Natural killer cell (primary cell): ENCODE results near the gene ANKH. TPM values are rescaled to one million over a fixed set of nuclear protein-coding genes. Genes with fewer than 3 reads are reported as not detected.

Source experiments
- ATAC-seq, 3 donors: fragments of 150-1000 bp in 2 of 3; fragments of 200-7000 bp in 1 of 3; cut with Tn5 transposase; 1 replicate in 1 of 3; 2 replicates in 2 of 3; pipeline ENCODE4 v1.10.0; 2021; ENCODE audit warnings: mild to moderate bottlenecking in 2 of 3, moderate library complexity in 2 of 3
- DNase-seq, 2 donors: peaks; one replicate each; pipeline versions ENCODE4 v3.0.0 to v3.0.0-alpha.2; 2013 to 2021; ENCODE audit warnings: mixed read lengths in 1 of 2
- H3K27ac ChIP-seq: one replicate; pipeline ENCODE4 v1.5.1; 2013; ENCODE audit warnings: mild to moderate bottlenecking, low read length
- H3K27me3 ChIP-seq: one replicate; pipeline ENCODE4 v1.6.1; 2013; ENCODE audit warnings: low read length; ENCODE audit not compliant: control insufficient read depth, insufficient read depth
- H3K36me3 ChIP-seq: one replicate; pipeline ENCODE4 v1.6.1; 2013; ENCODE audit warnings: low read length; ENCODE audit not compliant: control insufficient read depth, insufficient read depth
- H3K4me1 ChIP-seq: one replicate; pipeline ENCODE4 v1.6.1; 2013; ENCODE audit warnings: low read length; ENCODE audit not compliant: control insufficient read depth, insufficient read depth
- H3K4me3 ChIP-seq: one replicate; pipeline ENCODE4 v1.5.1; 2013; ENCODE audit warnings: low read length
- H3K9me3 ChIP-seq: one replicate; pipeline ENCODE4 v1.6.1; 2013; ENCODE audit warnings: low read length; ENCODE audit not compliant: control insufficient read depth, insufficient read depth
- H3K27ac Mint-ChIP-seq, 2 donors: one replicate each; pipeline ENCODE4 v1.8.0; 2022; ENCODE audit warnings: mild to moderate bottlenecking in 2 of 2, mixed read lengths in 2 of 2, moderate library complexity in 1 of 2
- H3K27me3 Mint-ChIP-seq, 2 donors: one replicate each; pipeline ENCODE4 v1.8.0; 2022; ENCODE audit warnings: low read depth in 2 of 2, mixed read lengths in 2 of 2
- H3K36me3 Mint-ChIP-seq: one replicate; pipeline ENCODE4 v1.8.0; 2022; ENCODE audit warnings: mixed read lengths
- H3K4me1 Mint-ChIP-seq, 2 donors: one replicate each; pipeline ENCODE4 v1.8.0; 2022; ENCODE audit warnings: mixed read lengths in 2 of 2
- H3K4me3 Mint-ChIP-seq: one replicate; pipeline ENCODE4 v1.8.0; 2022; ENCODE audit warnings: mild to moderate bottlenecking, moderate library complexity, mixed read lengths
- H3K9me3 Mint-ChIP-seq, 2 donors: one replicate each; pipeline ENCODE4 v1.8.0; 2022; ENCODE audit warnings: mixed read lengths in 2 of 2
- CTCF ChIP-seq: fragments of 200-600 bp; IDR thresholded peaks from one replicate; pipeline ENCODE4 v1.8.0; 2022; ENCODE audit warnings: antibody characterized with exemption
- WGBS: methylation state at CpG from one replicate; pipeline ENCODE4 v1.1.7; 2013; ENCODE audit warnings: missing lambda C conversion rate; ENCODE audit not compliant: insufficient coverage; 5-methylcytosine and 5-hydroxymethylcytosine counted together
- intact Hi-C: fragments of 100-400 bp; cut with micrococcal nuclease; formaldehyde crosslinking; loops from one replicate; pipeline ENCODE4 v1.14.2; 2022
- total RNA-seq, 4 donors: library from RNA; stranded (reverse); fragments of 120-200 nt in 1 of 4; gene quantifications; one replicate each; pipeline versions ENCODE4 v1.2.3 to v1.2.4, GENCODE V29; 2013 to 2022

The ANKH gene
- total RNA-seq, 3 donors from 2014 or later (not counting 1 experiment from before 2014, with no cell fraction given), result 52.9 to 78.0 (median 63.8) TPM

GRCh38 chr5:14851597-14851996, 20.0 kb downstream of the ANKH start:
- no peak overlapping the region for H3K27ac ChIP-seq
- Mint-ChIP-seq H3K4me1 (peaks cover 28 to 41% of the 10 kb centered on the region in 2 donors), H3K27ac (no peak overlapping the region), H3K36me3 (no peaks in the 10 kb centered on the region), H3K4me3 (no peak overlapping the region), H3K9me3 (no peaks in the 10 kb centered on the region), H3K27me3 (no peaks in the 10 kb centered on the region)
- peaks cover 2% of the 10 kb centered on the region for H3K36me3 ChIP-seq
- no peaks in the 10 kb centered on the region for H3K9me3 ChIP-seq
- no peak for DNase-seq
- no peak overlapping the region for H3K4me3 ChIP-seq
- no peak for TF ChIP-seq CTCF
- intact Hi-C loops, result no loop called here
- ATAC-seq, result no peak
- H3K4me1 ChIP-seq, result no peaks in the 10 kb centered on the region
- H3K27me3 ChIP-seq, result no peaks in the 10 kb centered on the region

- WGBS, result 77% methylated on average over 5 of the region's 5 CpGs
- no peaks in the 10 kb centered on the region for H3K36me3 Mint-ChIP-seq
- H3K9me3 Mint-ChIP-seq, result no peaks in the 10 kb centered on the region
- H3K4me3 Mint-ChIP-seq, result no peak overlapping the region
- no peaks in the 10 kb centered on the region for H3K27me3 Mint-ChIP-seq
- no peak overlapping the region for H3K27ac Mint-ChIP-seq
- TF ChIP-seq CTCF, result no peak
- DNase-seq, result no peak
- Histone ChIP-seq H3K27me3 (no peaks in the 10 kb centered on the region), H3K36me3 (peaks cover 2% of the 10 kb centered on the region), H3K4me1 (no peaks in the 10 kb centered on the region), H3K27ac (no peak overlapping the region), H3K9me3 (no peaks in the 10 kb centered on the region), H3K4me3 (no peak overlapping the region)
- intact Hi-C loops, result no loop called here
- ATAC-seq, result no peak
- H3K4me1 Mint-ChIP-seq, result peaks cover 22 to 40% of the 10 kb centered on the region in 2 donors
Measured at GRCh38 chr5:14851050-14851419, 20.5 kb downstream of the ANKH start.

- H3K4me3 ChIP-seq, result no peak overlapping the region
- no peak overlapping the region for H3K27ac Mint-ChIP-seq
- no peak for DNase-seq
- H3K36me3 Mint-ChIP-seq, result no peaks in the 10 kb centered on the region
- H3K27me3 ChIP-seq, result no peaks in the 10 kb centered on the region
- no peaks in the 10 kb centered on the region for H3K4me1 ChIP-seq
- 74% methylated on average over 9 of the region's 9 CpGs for whole genome bisulfite sequencing
- intact Hi-C loops, result no loop called here
- no peaks in the 10 kb centered on the region for H3K27me3 Mint-ChIP-seq
- no peak for TF ChIP-seq CTCF
- H3K9me3 ChIP-seq, result no peaks in the 10 kb centered on the region
- no peak overlapping the region for H3K4me3 Mint-ChIP-seq
- peaks cover 19 to 40% of the 10 kb centered on the region in 2 donors for H3K4me1 Mint-ChIP-seq
- H3K36me3 ChIP-seq, result peaks cover 2% of the 10 kb centered on the region
- no peaks in the 10 kb centered on the region for H3K9me3 Mint-ChIP-seq
- no peak overlapping the region for H3K27ac ChIP-seq
- ATAC-seq, result no peak
Measured at GRCh38 chr5:14850419-14851049, 21.0 kb downstream of the ANKH start.
